Activated naive CD8-positive, alpha-beta T cell treated with anti-CD3 and anti-CD28 coated beads, Interleukin-2, amount 10 ng/mL, durations not matched to agents 7 days and 5 days (primary cell): ENCODE data around the gene C17orf58. TPM values are rescaled to one million over a fixed set of nuclear protein-coding genes. Genes with fewer than 3 reads are reported as not detected.
"Not testable (repeated sequence)": the region's sequence is repeated elsewhere in the genome, so short reads cannot be mapped to it uniquely, and the experiment has no call there.

Experiments used
- ATAC-seq: fragments of 150-1000 bp; cut with Tn5 transposase; one replicate; pipeline ENCODE4 v1.10.0; 2021; ENCODE audit warnings: low read depth, moderate library complexity
- POLR2A ChIA-PET: fragments of 350-600 bp; sonication (Branson Sonifier 250); formaldehyde crosslinking; loops from one replicate; lab custom pipeline; 2021; ENCODE audit warnings: antibody characterized with exemption; lab: Charles Lee
- DNase-seq: peaks from one replicate; pipeline ENCODE4 v3.0.0; 2021
- H3K27ac Mint-ChIP-seq: one replicate; pipeline ENCODE4 v1.8.0; 2022; ENCODE audit warnings: mild to moderate bottlenecking, mixed read lengths
- H3K27me3 Mint-ChIP-seq: one replicate; pipeline ENCODE4 v1.8.0; 2022; ENCODE audit warnings: mild to moderate bottlenecking, moderate library complexity, mixed read lengths
- H3K36me3 Mint-ChIP-seq: one replicate; pipeline ENCODE4 v1.8.0; 2021; ENCODE audit warnings: mild to moderate bottlenecking, mixed read lengths
- H3K4me1 Mint-ChIP-seq: one replicate; pipeline ENCODE4 v1.8.0; 2021; ENCODE audit warnings: mixed read lengths
- H3K4me3 Mint-ChIP-seq: one replicate; pipeline ENCODE4 v1.8.0; 2022; ENCODE audit warnings: mild to moderate bottlenecking, moderate library complexity, mixed read lengths
- H3K9me3 Mint-ChIP-seq: one replicate; pipeline ENCODE4 v1.8.0; 2021; ENCODE audit warnings: mixed read lengths
- total RNA-seq, 2 experiments: library from RNA; stranded (reverse); gene quantifications; one replicate each; pipeline ENCODE4 v1.2.3, GENCODE V29; 2021

Gene C17orf58
- total RNA-seq, 2 experiments from 2014 or later = 3.8 to 4.4 TPM

GRCh38 chr17:67994817-67995569, 1.3 kb downstream of the C17orf58 start:
- H3K36me3 Mint-ChIP-seq = no peaks in the 10 kb centered on the region
- POLR2A ChIA-PET = interaction anchor here (0.6 to 1.5 kb wide), 3 partner anchors 25 to 522 kb away, joined by 3 to 6 read pairs (median 3); partner anchors contain the start of gene KPNA2
- H3K27ac Mint-ChIP-seq = no peak overlapping the region
- peak overlapping the region; percentile 82 for H3K4me3 Mint-ChIP-seq
- no peak for ATAC-seq
- no peak for DNase-seq
- H3K9me3 Mint-ChIP-seq = no peaks in the 10 kb centered on the region
- H3K4me1 Mint-ChIP-seq = peaks cover 27% of the 10 kb centered on the region
- H3K27me3 Mint-ChIP-seq = peaks cover 56% of the 10 kb centered on the region

DNA sequence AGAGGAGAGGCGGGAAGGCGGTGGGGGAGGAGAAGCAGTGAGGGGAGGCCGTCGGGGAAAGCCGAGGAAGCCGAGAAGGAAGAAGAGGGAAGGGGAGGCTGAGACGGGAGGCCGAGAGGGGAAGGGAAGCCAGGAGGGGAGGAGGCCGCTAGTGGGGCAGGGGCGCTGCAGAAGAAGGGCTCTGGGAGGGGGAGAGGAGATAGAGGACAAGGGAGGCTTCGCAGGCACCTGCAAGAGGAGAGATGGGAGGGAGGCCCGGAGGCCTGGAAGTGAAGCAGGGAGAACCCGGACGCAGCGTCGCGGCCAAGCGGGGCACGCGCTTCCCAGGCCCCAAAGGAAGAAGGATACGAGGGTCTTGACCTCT, 2.3 kb downstream of the C17orf58 start:
- POLR2A ChIA-PET = interaction anchor here (1.0 to 1.5 kb wide), 2 partner anchors 26 to 108 kb away, joined by 3 to 6 read pairs; no protein-coding TSS in a partner anchor
- Mint-ChIP-seq H3K27me3 (peaks cover 49% of the 10 kb centered on the region), H3K27ac (peak overlapping the region; percentile 73), H3K4me3 (peak overlapping the region; percentile 82), H3K4me1 (peaks cover 27% of the 10 kb centered on the region), H3K9me3 (no peaks in the 10 kb centered on the region), H3K36me3 (no peaks in the 10 kb centered on the region)
- DNase-seq (no peak), ATAC-seq (peak; percentile 1)

GRCh38 chr17:67993153-67993997, 2.9 kb downstream of the C17orf58 start:
- peaks cover 43% of the 10 kb centered on the region for H3K27me3 Mint-ChIP-seq
- H3K4me1 Mint-ChIP-seq = peaks cover 27% of the 10 kb centered on the region
- ATAC-seq = peak; percentile 69
- DNase-seq = peak; percentile 85
- H3K9me3 Mint-ChIP-seq = no peaks in the 10 kb centered on the region
- peak overlapping the region; percentile 90 for H3K4me3 Mint-ChIP-seq
- no peaks in the 10 kb centered on the region for H3K36me3 Mint-ChIP-seq
- peak overlapping the region; percentile 80 for H3K27ac Mint-ChIP-seq
- POLR2A ChIA-PET = interaction anchor here (1.0 to 1.5 kb wide), 2 partner anchors 26 to 109 kb away, joined by 3 to 6 read pairs; no protein-coding TSS in a partner anchor

DNA sequence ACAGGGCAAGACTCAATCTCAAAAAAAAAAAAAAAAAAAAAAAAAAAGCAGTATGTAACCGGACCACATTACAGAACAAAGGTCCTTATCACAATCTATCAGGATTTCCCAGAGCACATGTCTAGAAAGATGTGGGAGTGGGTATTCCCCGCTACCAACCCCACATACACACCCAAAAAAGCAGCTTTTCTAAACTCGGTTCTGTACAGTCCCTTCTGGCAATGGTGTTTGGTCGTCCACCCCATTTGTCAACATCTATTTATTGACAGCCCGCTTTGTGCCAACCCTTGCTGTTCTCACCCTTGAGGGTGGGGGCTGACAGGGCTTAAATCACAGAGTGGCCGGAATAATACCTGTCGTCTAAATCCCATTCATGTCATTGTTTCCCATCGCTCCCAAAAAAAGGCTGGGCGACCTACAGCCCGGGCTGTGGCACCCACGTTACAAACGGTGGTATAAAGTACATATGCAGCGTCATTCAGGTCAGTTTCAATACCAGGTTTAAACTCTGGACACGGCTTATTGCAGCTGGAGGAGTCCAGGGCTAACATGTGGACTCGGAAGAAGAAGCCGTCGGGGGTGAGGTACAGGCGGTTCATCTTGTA, 3.6 kb downstream of the C17orf58 start:
- peaks cover 27% of the 10 kb centered on the region for H3K4me1 Mint-ChIP-seq
- no peaks in the 10 kb centered on the region for H3K36me3 Mint-ChIP-seq
- H3K4me3 Mint-ChIP-seq = peak overlapping the region; percentile 90
- ATAC-seq = no peak
- H3K27ac Mint-ChIP-seq = peak overlapping the region; percentile 80
- no peak for DNase-seq
- POLR2A ChIA-PET = interaction anchor here (0.7 to 1.0 kb wide), 2 partner anchors 110 to 168 kb away, joined by 3 to 9 read pairs; no protein-coding TSS in a partner anchor
- peaks cover 37% of the 10 kb centered on the region for H3K27me3 Mint-ChIP-seq
- H3K9me3 Mint-ChIP-seq = no peaks in the 10 kb centered on the region

DNA sequence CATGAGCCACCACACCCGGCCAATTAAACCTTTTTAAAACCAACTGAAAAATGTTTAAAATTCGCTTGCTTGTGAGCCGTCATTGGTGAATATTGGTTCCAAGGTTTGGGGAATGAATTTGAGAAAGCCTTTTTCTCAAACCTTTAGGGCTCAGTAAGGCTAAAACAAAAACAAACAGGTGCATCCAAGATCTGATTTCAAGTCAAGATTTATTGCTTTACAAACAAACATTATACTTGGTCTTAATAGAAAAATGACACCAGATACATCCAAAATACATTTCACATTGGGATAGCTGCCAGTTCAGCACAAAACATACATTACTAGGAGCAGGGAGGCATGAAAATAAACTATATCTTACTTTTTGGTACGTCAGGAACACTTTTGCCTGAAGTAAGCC, 5.4 kb downstream of the C17orf58 start:
- no peak overlapping the region for H3K4me3 Mint-ChIP-seq
- peaks cover 22% of the 10 kb centered on the region for H3K4me1 Mint-ChIP-seq
- DNase-seq (no peak), ATAC-seq (no peak)
- no peaks in the 10 kb centered on the region for H3K36me3 Mint-ChIP-seq
- H3K27me3 Mint-ChIP-seq = peaks cover 20% of the 10 kb centered on the region
- H3K27ac Mint-ChIP-seq = no peak overlapping the region
- POLR2A ChIA-PET = no interaction called here
- H3K9me3 Mint-ChIP-seq = no peaks in the 10 kb centered on the region

DNA sequence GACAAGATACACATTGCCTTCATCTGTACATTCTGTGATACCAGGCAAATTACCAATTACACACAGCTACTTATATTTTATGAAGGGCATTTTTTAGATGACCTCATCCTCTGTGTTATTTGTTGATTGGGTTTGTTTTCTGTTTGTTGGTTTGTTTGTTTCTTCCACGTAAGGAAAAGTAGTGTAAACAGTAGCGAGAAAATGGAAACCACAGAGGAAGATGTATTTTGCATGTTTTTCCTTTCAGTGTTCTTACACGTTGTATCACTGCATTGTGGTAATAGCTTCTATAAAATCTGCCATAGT, 12.9 kb downstream of the C17orf58 start:
- ATAC-seq = no peak
- POLR2A ChIA-PET = no interaction called here
- H3K27me3 Mint-ChIP-seq = no peaks in the 10 kb centered on the region
- H3K4me1 Mint-ChIP-seq = peaks cover 1% of the 10 kb centered on the region
- H3K9me3 Mint-ChIP-seq = no peaks in the 10 kb centered on the region
- DNase-seq = no peak
- peaks cover 3% of the 10 kb centered on the region for H3K36me3 Mint-ChIP-seq
- H3K27ac Mint-ChIP-seq = no peak overlapping the region
- no peak overlapping the region for H3K4me3 Mint-ChIP-seq

GRCh38 chr17:67982686-67983382, 13.4 kb downstream of the C17orf58 start:
- H3K9me3 Mint-ChIP-seq = no peaks in the 10 kb centered on the region
- H3K27me3 Mint-ChIP-seq = no peaks in the 10 kb centered on the region
- peaks cover 1% of the 10 kb centered on the region for H3K4me1 Mint-ChIP-seq
- POLR2A ChIA-PET = no interaction called here
- peaks cover 4% of the 10 kb centered on the region for H3K36me3 Mint-ChIP-seq
- DNase-seq (no peak), ATAC-seq (no peak)
- no peak overlapping the region for H3K4me3 Mint-ChIP-seq
- no peak overlapping the region for H3K27ac Mint-ChIP-seq

- ATAC-seq = no peak
- Mint-ChIP-seq H3K27ac (no peak overlapping the region), H3K36me3 (peaks cover 4% of the 10 kb centered on the region), H3K9me3 (no peaks in the 10 kb centered on the region), H3K4me1 (peaks cover 1% of the 10 kb centered on the region), H3K27me3 (no peaks in the 10 kb centered on the region), H3K4me3 (no peak overlapping the region)
- POLR2A ChIA-PET = interaction anchor here (0.5 kb wide), 1 partner anchor 501 kb away, joined by 3 read pairs; no protein-coding TSS in a partner anchor
- DNase-seq = no peak
These were observed 14.1 kb downstream of the C17orf58 start for GRCh38 chr17:67982034-67982640.

DNA sequence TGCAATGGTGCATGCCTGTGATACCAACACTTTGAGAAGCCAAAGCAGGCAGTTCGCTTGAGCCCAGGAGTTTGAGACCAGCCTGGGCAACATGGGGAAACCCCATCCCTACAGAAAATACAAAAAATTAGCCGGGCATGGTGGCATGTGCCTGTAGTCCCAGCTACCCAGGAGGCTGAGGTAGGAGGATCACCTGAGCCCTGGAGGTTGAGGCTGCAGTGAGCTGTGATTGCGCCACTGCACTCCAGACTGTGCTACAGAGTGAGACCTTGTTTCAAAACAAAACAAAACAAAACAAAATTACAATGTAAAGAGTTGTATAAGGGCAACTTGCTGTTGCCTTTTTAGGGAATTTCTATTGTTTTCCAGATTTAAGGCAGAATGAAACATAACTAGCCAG, 15.4 kb downstream of the C17orf58 start:
- H3K27ac Mint-ChIP-seq, POLR2A ChIA-PET, H3K36me3 Mint-ChIP-seq, H3K4me3 Mint-ChIP-seq, H3K9me3 Mint-ChIP-seq, H3K4me1 Mint-ChIP-seq, DNase-seq, ATAC-seq, H3K27me3 Mint-ChIP-seq: not testable (repeated sequence)

DNA sequence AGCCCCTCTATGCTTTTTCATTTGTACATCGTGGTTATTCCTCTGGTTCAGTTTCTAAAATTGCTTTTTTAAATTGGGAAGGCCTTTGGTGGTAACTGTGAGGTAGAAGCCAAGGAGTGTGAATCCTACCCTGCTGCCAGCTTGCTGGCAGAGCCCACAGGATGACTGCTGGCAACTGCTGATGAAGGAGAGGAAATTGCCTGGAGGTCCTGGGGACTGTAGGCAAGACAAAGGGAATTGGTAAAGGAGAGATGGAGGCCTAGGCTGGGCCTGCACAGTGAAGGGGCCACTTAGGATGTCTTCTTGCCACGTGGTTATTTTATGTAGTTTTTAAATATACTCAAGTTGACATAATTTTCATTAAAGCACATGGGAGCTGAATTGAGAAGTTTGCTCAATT, 15.8 kb downstream of the C17orf58 start:
- POLR2A ChIA-PET = no interaction called here
- Mint-ChIP-seq H3K27me3 (no peaks in the 10 kb centered on the region), H3K36me3 (peaks cover 8% of the 10 kb centered on the region), H3K4me3 (no peak overlapping the region), H3K4me1 (peaks cover 1% of the 10 kb centered on the region), H3K27ac (no peak overlapping the region), H3K9me3 (no peaks in the 10 kb centered on the region)
- ATAC-seq (no peak), DNase-seq (no peak)

GRCh38 chr17:67976306-67976705, 20.0 kb downstream of the C17orf58 start:
- not testable (repeated sequence) for H3K4me3 Mint-ChIP-seq, ATAC-seq, DNase-seq, H3K27me3 Mint-ChIP-seq, H3K27ac Mint-ChIP-seq, H3K4me1 Mint-ChIP-seq, H3K9me3 Mint-ChIP-seq
- peaks cover 10% of the 10 kb centered on the region for H3K36me3 Mint-ChIP-seq
- POLR2A ChIA-PET = interaction anchor here (0.6 kb wide), 1 partner anchor 897 kb away, joined by 4 read pairs; no protein-coding TSS in a partner anchor

- POLR2A ChIA-PET = no interaction called here
These were observed 21.6 kb downstream of the C17orf58 start for GRCh38 chr17:67974598-67975066.

More at GRCh38 chr17:67974598-67975066, 21.6 kb downstream of the C17orf58 start:
- no peaks in the 10 kb centered on the region for H3K27me3 Mint-ChIP-seq
- DNase-seq = no peak
- no peaks in the 10 kb centered on the region for H3K4me1 Mint-ChIP-seq
- peaks cover 10% of the 10 kb centered on the region for H3K36me3 Mint-ChIP-seq
- no peak overlapping the region for H3K27ac Mint-ChIP-seq
- no peak overlapping the region for H3K4me3 Mint-ChIP-seq
- ATAC-seq = no peak
- no peaks in the 10 kb centered on the region for H3K9me3 Mint-ChIP-seq
